IPS-15b (cell line): ENCODE measurements around the gene C1orf21.

Experiments
- H3K27me3 ChIP-seq: one replicate; pipeline ENCODE4 v1.6.1; 2013; ENCODE audit warnings: low read length; ENCODE audit not compliant: control insufficient read depth, insufficient read depth
- H3K36me3 ChIP-seq: one replicate; pipeline ENCODE4 v1.6.1; 2013; ENCODE audit warnings: low read length; ENCODE audit not compliant: control insufficient read depth, insufficient read depth
- H3K4me1 ChIP-seq: one replicate; pipeline ENCODE4 v1.6.1; 2013; ENCODE audit warnings: mild to moderate bottlenecking, low read length; ENCODE audit not compliant: control insufficient read depth, insufficient read depth
- H3K4me3 ChIP-seq: one replicate; pipeline ENCODE4 v1.5.1; 2013; ENCODE audit warnings: low read depth, low read length
- H3K9ac ChIP-seq: one replicate; pipeline ENCODE4 v1.6.1; 2013; ENCODE audit warnings: low read depth, mild to moderate bottlenecking, low read length
- H3K9me3 ChIP-seq: one replicate; pipeline ENCODE4 v1.6.1; 2013; ENCODE audit warnings: mild to moderate bottlenecking, low read length; ENCODE audit not compliant: control insufficient read depth, insufficient read depth

The C1orf21 gene

GRCh38 chr1:184630679-184631060 lies 243.8 kb downstream of the C1orf21 start:
- Histone ChIP-seq H3K4me3 (no peak overlapping the region), H3K4me1 (peaks cover 8% of the 10 kb centered on the region), H3K27me3 (no peaks in the 10 kb centered on the region), H3K9me3 (no peaks in the 10 kb centered on the region), H3K36me3 (no peaks in the 10 kb centered on the region), H3K9ac (no peak overlapping the region)

- H3K9ac ChIP-seq, result no peak overlapping the region
- no peaks in the 10 kb centered on the region for H3K27me3 ChIP-seq
- no peaks in the 10 kb centered on the region for H3K9me3 ChIP-seq
- no peak overlapping the region for H3K4me3 ChIP-seq
- peaks cover 8% of the 10 kb centered on the region for H3K4me1 ChIP-seq
- H3K36me3 ChIP-seq, result no peaks in the 10 kb centered on the region
Observed at GRCh38 chr1:184632415-184633175, 245.8 kb downstream of the C1orf21 start.

- no peak overlapping the region for H3K4me3 ChIP-seq
- no peaks in the 10 kb centered on the region for H3K27me3 ChIP-seq
- H3K36me3 ChIP-seq, result no peaks in the 10 kb centered on the region
- H3K9me3 ChIP-seq, result no peaks in the 10 kb centered on the region
- H3K4me1 ChIP-seq, result peaks cover 8% of the 10 kb centered on the region
- H3K9ac ChIP-seq, result no peak overlapping the region
Observed at GRCh38 chr1:184633785-184634184, 247.0 kb downstream of the C1orf21 start.

GRCh38 chr1:184634296-184634695 lies 247.5 kb downstream of the C1orf21 start:
- H3K4me3 ChIP-seq, result no peak overlapping the region
- H3K9ac ChIP-seq, result no peak overlapping the region
- no peaks in the 10 kb centered on the region for H3K9me3 ChIP-seq
- H3K36me3 ChIP-seq, result no peaks in the 10 kb centered on the region
- H3K27me3 ChIP-seq, result no peaks in the 10 kb centered on the region
- peaks cover 7% of the 10 kb centered on the region for H3K4me1 ChIP-seq

- no peaks in the 10 kb centered on the region for H3K36me3 ChIP-seq
- no peaks in the 10 kb centered on the region for H3K9me3 ChIP-seq
- H3K27me3 ChIP-seq, result no peaks in the 10 kb centered on the region
- H3K4me1 ChIP-seq, result no peaks in the 10 kb centered on the region
- no peak overlapping the region for H3K4me3 ChIP-seq
- H3K9ac ChIP-seq, result no peak overlapping the region
Observed at GRCh38 chr1:184635347-184635979, 248.6 kb downstream of the C1orf21 start.

GRCh38 chr1:184635980-184636431 lies 249.2 kb downstream of the C1orf21 start:
- Histone ChIP-seq H3K9ac (no peak overlapping the region), H3K4me1 (no peaks in the 10 kb centered on the region), H3K4me3 (no peak overlapping the region), H3K36me3 (no peaks in the 10 kb centered on the region), H3K9me3 (no peaks in the 10 kb centered on the region), H3K27me3 (no peaks in the 10 kb centered on the region)

GRCh38 chr1:184637664-184638240 lies 250.9 kb downstream of the C1orf21 start:
- Histone ChIP-seq H3K4me3 (no peak overlapping the region), H3K9ac (no peak overlapping the region), H3K36me3 (no peaks in the 10 kb centered on the region), H3K4me1 (no peaks in the 10 kb centered on the region), H3K27me3 (no peaks in the 10 kb centered on the region), H3K9me3 (no peaks in the 10 kb centered on the region)

GRCh38 chr1:184639205-184639604 lies 252.4 kb downstream of the C1orf21 start:
- H3K36me3 ChIP-seq, result no peaks in the 10 kb centered on the region
- H3K27me3 ChIP-seq, result no peaks in the 10 kb centered on the region
- H3K9ac ChIP-seq, result no peak overlapping the region
- H3K4me3 ChIP-seq, result no peak overlapping the region
- H3K4me1 ChIP-seq, result no peaks in the 10 kb centered on the region
- no peaks in the 10 kb centered on the region for H3K9me3 ChIP-seq

- H3K4me1 ChIP-seq, result no peaks in the 10 kb centered on the region
- H3K36me3 ChIP-seq, result no peaks in the 10 kb centered on the region
- H3K9me3 ChIP-seq, result no peaks in the 10 kb centered on the region
- no peaks in the 10 kb centered on the region for H3K27me3 ChIP-seq
- no peak overlapping the region for H3K9ac ChIP-seq
- no peak overlapping the region for H3K4me3 ChIP-seq
Observed at GRCh38 chr1:184640505-184640904, 253.7 kb downstream of the C1orf21 start.

- H3K27me3 ChIP-seq, result no peaks in the 10 kb centered on the region
- no peaks in the 10 kb centered on the region for H3K36me3 ChIP-seq
- H3K4me1 ChIP-seq, result no peaks in the 10 kb centered on the region
- no peak overlapping the region for H3K9ac ChIP-seq
- no peaks in the 10 kb centered on the region for H3K9me3 ChIP-seq
- no peak overlapping the region for H3K4me3 ChIP-seq
Observed at GRCh38 chr1:184641894-184642293, 255.1 kb downstream of the C1orf21 start.

- Histone ChIP-seq H3K9ac (no peak overlapping the region), H3K27me3 (no peaks in the 10 kb centered on the region), H3K36me3 (no peaks in the 10 kb centered on the region), H3K4me3 (no peak overlapping the region), H3K4me1 (no peaks in the 10 kb centered on the region), H3K9me3 (no peaks in the 10 kb centered on the region)
Observed at GRCh38 chr1:184643661-184644060, 256.8 kb downstream of the C1orf21 start.

GRCh38 chr1:184644771-184645170 lies 257.9 kb downstream of the C1orf21 start:
- Histone ChIP-seq H3K36me3 (no peaks in the 10 kb centered on the region), H3K4me3 (no peak overlapping the region), H3K4me1 (no peaks in the 10 kb centered on the region), H3K9me3 (no peaks in the 10 kb centered on the region), H3K9ac (no peak overlapping the region), H3K27me3 (no peaks in the 10 kb centered on the region)
